Trophoblast cell (in vitro differentiated cells and primary cell): ENCODE results near the gene MYH10.

Experiments
- DNase-seq, 2 donors: peaks; one replicate each; pipeline ENCODE4 v3.0.0-alpha.2; 2016
- H2AFZ ChIP-seq: 2 replicates; pipeline ENCODE4 v1.6.1; 2013; ENCODE audit warnings: low read length, moderate library complexity, mild to moderate bottlenecking; ENCODE audit not compliant: insufficient read depth, poor library complexity
- H2AK5ac ChIP-seq: 2 replicates; pipeline ENCODE4 v1.6.1; 2013; ENCODE audit warnings: mild to moderate bottlenecking, low read length
- H2BK120ac ChIP-seq: 2 replicates; pipeline ENCODE4 v1.6.1; 2013; ENCODE audit warnings: low read length, mild to moderate bottlenecking, moderate library complexity; ENCODE audit not compliant: insufficient read depth, poor library complexity
- H2BK12ac ChIP-seq: 2 replicates; pipeline ENCODE4 v1.6.1; 2013; ENCODE audit warnings: mild to moderate bottlenecking, low read length, moderate library complexity
- H2BK5ac ChIP-seq: 2 replicates; pipeline ENCODE4 v1.6.1; 2013; ENCODE audit warnings: low read length, low read depth, moderate library complexity, mild to moderate bottlenecking; ENCODE audit not compliant: poor library complexity
- H3K14ac ChIP-seq: 2 replicates; pipeline ENCODE4 v1.6.1; 2013; ENCODE audit warnings: mild to moderate bottlenecking, low read length
- H3K18ac ChIP-seq: 2 replicates; pipeline ENCODE4 v1.6.1; 2013; ENCODE audit warnings: mild to moderate bottlenecking, low read length
- H3K23ac ChIP-seq: 2 replicates; pipeline ENCODE4 v1.6.1; 2013; ENCODE audit warnings: low read length
- H3K27ac ChIP-seq: 2 replicates; pipeline ENCODE4 v1.5.1; 2013; ENCODE audit warnings: low read depth, mild to moderate bottlenecking, inconsistent platforms, low read length, moderate library complexity
- H3K27me3 ChIP-seq: 2 replicates; pipeline ENCODE4 v1.6.1; 2013; ENCODE audit warnings: inconsistent platforms, mild to moderate bottlenecking, low read length, moderate library complexity; ENCODE audit not compliant: insufficient read depth
- H3K36me3 ChIP-seq, 2 experiments: 1 replicate in 1 of 2; 2 replicates in 1 of 2; pipeline ENCODE4 v1.6.1; 2013; ENCODE audit warnings: low read length in 2 of 2, mild to moderate bottlenecking in 2 of 2, moderate library complexity in 1 of 2; ENCODE audit not compliant: insufficient read depth in 2 of 2, control insufficient read depth in 1 of 2
- H3K4ac ChIP-seq: 2 replicates; pipeline ENCODE4 v1.6.1; 2013; ENCODE audit warnings: low read depth, mild to moderate bottlenecking, low read length, moderate library complexity
- H3K4me1 ChIP-seq, 2 experiments: 1 replicate in 1 of 2; 2 replicates in 1 of 2; pipeline ENCODE4 v1.6.1; 2013; ENCODE audit warnings: low read length in 2 of 2, mild to moderate bottlenecking in 2 of 2, moderate library complexity in 1 of 2; ENCODE audit not compliant: insufficient read depth in 2 of 2, control insufficient read depth in 1 of 2
- H3K4me2 ChIP-seq: 2 replicates; pipeline ENCODE4 v1.6.1; 2013; ENCODE audit warnings: inconsistent platforms, mild to moderate bottlenecking, low read length, moderate library complexity
- H3K4me3 ChIP-seq: 2 replicates; pipeline ENCODE4 v1.5.1; 2013; ENCODE audit warnings: mild to moderate bottlenecking, low read depth, low read length, inconsistent platforms
- H3K79me1 ChIP-seq: one replicate; pipeline ENCODE4 v1.6.1; 2013; ENCODE audit warnings: low read length
- H3K79me2 ChIP-seq: 2 replicates; pipeline ENCODE4 v1.6.1; 2013; ENCODE audit warnings: low read length, mild to moderate bottlenecking; ENCODE audit not compliant: control insufficient read depth, insufficient read depth, poor library complexity
- H3K9ac ChIP-seq: 2 replicates; pipeline ENCODE4 v1.6.1; 2013; ENCODE audit warnings: mild to moderate bottlenecking, low read length
- H3K9me3 ChIP-seq: 2 replicates; pipeline ENCODE4 v1.6.1; 2013; ENCODE audit warnings: low read depth, mild to moderate bottlenecking, control low read depth, inconsistent platforms, low read length; ENCODE audit not compliant: insufficient read depth
- H4K12ac ChIP-seq: 2 replicates; pipeline ENCODE4 v1.6.1; 2013; ENCODE audit warnings: low read depth, mild to moderate bottlenecking, low read length, moderate library complexity
- H4K8ac ChIP-seq: 2 replicates; pipeline ENCODE4 v1.6.1; 2013; ENCODE audit warnings: low read depth, mild to moderate bottlenecking, low read length, moderate library complexity
- H4K91ac ChIP-seq: one replicate; pipeline ENCODE4 v1.6.1; 2013; ENCODE audit warnings: low read depth, mild to moderate bottlenecking, low read length, moderate library complexity
- WGBS: extraction: QIAGEN DNeasy Blood & Tissue Kit; methylation state at CpG from one replicate; pipeline ENCODE4 v1.1.7; 2013; ENCODE audit warnings: missing lambda C conversion rate; ENCODE audit not compliant: insufficient read length, insufficient coverage; ENCODE audit errors: extremely low coverage; 5-methylcytosine and 5-hydroxymethylcytosine counted together

The MYH10 gene

DNA sequence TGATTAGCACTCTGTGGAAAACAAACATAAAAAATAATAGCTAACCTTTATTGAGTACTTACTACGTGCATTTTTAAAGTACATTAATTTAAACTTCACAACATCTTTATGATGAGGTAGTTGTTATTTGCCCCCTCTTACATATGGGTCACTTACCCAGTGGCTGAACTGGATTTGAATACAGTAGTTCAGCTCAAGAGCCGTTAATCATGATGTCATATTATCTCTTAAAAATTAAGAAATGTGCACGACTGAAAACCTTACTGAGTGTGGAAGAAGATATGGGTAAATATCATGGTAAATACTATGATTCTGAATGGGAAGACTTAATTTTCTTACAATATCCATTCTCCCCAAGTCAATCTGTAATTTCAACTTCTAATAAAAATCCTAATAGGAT is 177.2 kb downstream of the MYH10 start:
- Histone ChIP-seq H2BK5ac (no peak overlapping the region), H2BK120ac (no peak overlapping the region), H3K4me1 (no peaks in the 10 kb centered on the region), H3K14ac (no peak overlapping the region), H3K9me3 (no peaks in the 10 kb centered on the region), H4K91ac (no peak overlapping the region), H3K36me3 (peaks cover 20 to 44% of the 10 kb centered on the region in 2 experiments), H3K79me2 (no peaks in the 10 kb centered on the region), H3K9ac (no peak overlapping the region), H3K27me3 (no peaks in the 10 kb centered on the region), H3K23ac (no peak overlapping the region), H3K79me1 (no peaks in the 10 kb centered on the region), H3K4me3 (no peak overlapping the region), H4K8ac (no peak overlapping the region), H3K18ac (no peak overlapping the region), H2AFZ (no peak overlapping the region), H3K4ac (no peak overlapping the region), H2AK5ac (no peak overlapping the region), H2BK12ac (no peak overlapping the region), H3K4me2 (no peak overlapping the region), H3K27ac (no peak overlapping the region), H4K12ac (no peak overlapping the region)
- no peak for DNase-seq
- WGBS, result no CpG with 5 or more reads among the region's 3 CpGs

DNA sequence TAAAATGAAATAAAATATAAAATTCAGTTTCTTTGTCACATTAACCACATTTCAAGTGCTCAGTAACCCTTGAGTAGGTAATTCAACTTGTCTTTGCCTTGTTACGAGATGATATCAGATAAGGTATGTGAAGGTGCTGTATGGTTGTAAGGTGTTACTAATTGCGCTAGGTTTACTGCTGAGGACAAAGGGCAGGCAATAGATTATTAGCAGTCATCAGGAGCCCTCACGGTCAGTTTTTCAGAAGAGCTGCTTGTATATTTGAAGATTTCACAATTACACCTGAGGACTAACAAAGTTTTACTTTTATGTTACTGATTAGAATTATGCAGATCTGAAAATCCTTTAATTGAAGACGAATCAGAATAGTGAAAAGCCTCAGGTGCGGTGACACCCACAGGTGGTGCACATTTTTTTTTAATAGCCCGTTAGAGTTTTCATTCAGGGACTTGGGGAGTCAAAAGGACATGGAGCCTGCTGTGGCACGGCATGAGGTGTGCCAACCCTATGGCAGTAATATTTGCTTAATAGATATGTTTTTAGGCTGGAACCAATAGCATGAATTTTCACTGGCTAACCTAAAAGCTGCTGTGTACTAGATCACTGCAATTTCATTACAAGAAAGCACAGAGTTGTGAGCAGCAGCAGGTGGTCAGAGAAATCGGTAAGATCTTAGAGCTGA is 178.5 kb downstream of the MYH10 start:
- no peaks in the 10 kb centered on the region for H3K27me3 ChIP-seq
- peaks cover 17 to 36% of the 10 kb centered on the region in 2 experiments for H3K36me3 ChIP-seq
- no peak overlapping the region for H3K27ac ChIP-seq
- H4K8ac ChIP-seq, result no peak overlapping the region
- H2AFZ ChIP-seq, result no peak overlapping the region
- H4K12ac ChIP-seq, result no peak overlapping the region
- DNase-seq, result no peak
- H2BK12ac ChIP-seq, result no peak overlapping the region
- no peak overlapping the region for H2AK5ac ChIP-seq
- H4K91ac ChIP-seq, result no peak overlapping the region
- H3K18ac ChIP-seq, result no peak overlapping the region
- H3K4me3 ChIP-seq, result no peak overlapping the region
- no CpG with 5 or more reads among the region's 8 CpGs for WGBS
- no peak overlapping the region for H3K4ac ChIP-seq
- H3K4me1 ChIP-seq, result no peaks in the 10 kb centered on the region
- no peak overlapping the region for H2BK120ac ChIP-seq
- no peaks in the 10 kb centered on the region for H3K9me3 ChIP-seq
- H3K9ac ChIP-seq, result no peak overlapping the region
- no peaks in the 10 kb centered on the region for H3K79me1 ChIP-seq
- H3K23ac ChIP-seq, result no peak overlapping the region
- H3K79me2 ChIP-seq, result no peaks in the 10 kb centered on the region
- H3K4me2 ChIP-seq, result no peak overlapping the region
- H2BK5ac ChIP-seq, result no peak overlapping the region
- no peak overlapping the region for H3K14ac ChIP-seq

DNA sequence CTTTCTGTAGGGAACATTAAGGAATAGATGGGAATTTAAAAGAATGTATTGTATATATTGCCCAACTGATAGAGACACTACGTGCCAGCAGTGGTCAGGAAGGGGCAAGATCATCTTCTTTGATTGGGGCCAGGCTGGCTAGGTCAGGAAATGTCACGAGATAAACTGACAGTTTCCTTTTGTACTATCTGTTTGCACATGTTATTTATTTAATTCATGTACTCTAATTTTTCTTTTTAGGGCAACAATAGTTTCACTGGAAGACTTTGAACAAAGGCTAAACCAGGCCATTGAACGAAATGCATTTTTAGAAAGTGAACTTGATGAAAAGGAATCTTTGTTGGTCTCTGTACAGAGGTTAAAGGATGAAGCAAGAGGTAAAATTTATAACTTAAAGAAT is 182.2 kb downstream of the MYH10 start:
- Histone ChIP-seq H4K12ac (no peak overlapping the region), H3K79me2 (no peaks in the 10 kb centered on the region), H3K4ac (no peak overlapping the region), H3K4me1 (no peaks in the 10 kb centered on the region), H2BK5ac (no peak overlapping the region), H4K8ac (no peak overlapping the region), H3K27me3 (no peaks in the 10 kb centered on the region), H3K14ac (no peak overlapping the region), H2AFZ (no peak overlapping the region), H3K23ac (no peak overlapping the region), H3K9me3 (no peaks in the 10 kb centered on the region), H3K4me2 (no peak overlapping the region), H3K36me3 (peaks cover 14 to 33% of the 10 kb centered on the region in 2 experiments), H3K9ac (no peak overlapping the region), H4K91ac (no peak overlapping the region), H3K18ac (no peak overlapping the region), H3K27ac (no peak overlapping the region), H3K79me1 (no peaks in the 10 kb centered on the region), H2AK5ac (no peak overlapping the region), H2BK120ac (no peak overlapping the region), H2BK12ac (no peak overlapping the region), H3K4me3 (no peak overlapping the region)
- DNase-seq, result no peak
- no CpG with 5 or more reads among the region's 3 CpGs for WGBS

DNA sequence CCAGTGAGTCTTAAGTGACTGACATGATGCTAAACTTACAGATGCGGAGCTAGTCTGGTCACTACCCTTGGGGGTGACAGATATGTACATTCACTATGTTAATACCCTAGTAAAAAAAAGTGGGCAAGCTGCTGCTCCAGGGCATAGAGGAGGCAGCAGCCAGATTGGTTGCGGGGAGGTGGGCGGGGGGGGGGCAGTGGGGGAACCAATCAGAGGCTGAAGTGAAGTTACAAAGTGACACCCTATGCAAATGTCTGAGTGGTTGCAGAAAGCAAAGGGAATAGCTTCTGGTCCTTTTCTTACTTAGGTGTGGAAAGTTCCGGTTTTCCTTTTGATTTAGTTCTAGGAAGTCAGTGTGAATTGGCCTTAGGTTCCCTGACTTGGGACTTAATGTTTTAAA is 182.7 kb downstream of the MYH10 start:
- Histone ChIP-seq H3K4me1 (no peaks in the 10 kb centered on the region), H2BK5ac (no peak overlapping the region), H2BK120ac (no peak overlapping the region), H4K12ac (no peak overlapping the region), H2AK5ac (no peak overlapping the region), H3K4me2 (no peak overlapping the region), H2BK12ac (no peak overlapping the region), H3K79me1 (no peaks in the 10 kb centered on the region), H3K18ac (no peak overlapping the region), H3K9me3 (no peaks in the 10 kb centered on the region), H3K23ac (no peak overlapping the region), H3K14ac (no peak overlapping the region), H4K8ac (no peak overlapping the region), H3K27ac (no peak overlapping the region), H3K36me3 (peaks cover 14 to 31% of the 10 kb centered on the region in 2 experiments), H4K91ac (no peak overlapping the region), H3K27me3 (no peaks in the 10 kb centered on the region), H2AFZ (no peak overlapping the region), H3K79me2 (no peaks in the 10 kb centered on the region), H3K4me3 (no peak overlapping the region), H3K4ac (no peak overlapping the region), H3K9ac (no peak overlapping the region)
- DNase-seq, result no peak
- WGBS, result no CpG with 5 or more reads among the region's 4 CpGs
